H9 (cell line): ENCODE data around the gene NOA1. TPM values are rescaled to one million over a fixed set of nuclear protein-coding genes. Genes with fewer than 3 reads are reported as not detected.

ENCODE experiments used
- DNase-seq: peaks from one replicate; pipeline ENCODE4 v3.0.0-alpha.2; 2017
- H2AFZ ChIP-seq: one replicate; pipeline ENCODE4 v1.6.1; 2013; ENCODE audit warnings: mild to moderate bottlenecking, low read length, control low read depth, moderate library complexity
- H2AK5ac ChIP-seq: 2 replicates; pipeline ENCODE4 v1.6.1; 2013; ENCODE audit warnings: low read length, control low read depth, mixed read lengths; ENCODE audit not compliant: insufficient read length
- H2BK120ac ChIP-seq: one replicate; pipeline ENCODE4 v1.6.1; 2013; ENCODE audit warnings: low read depth, mild to moderate bottlenecking, low read length, control low read depth, inconsistent platforms; ENCODE audit not compliant: poor library complexity, severe bottlenecking
- H2BK12ac ChIP-seq: 2 replicates; pipeline ENCODE4 v1.6.1; 2013; ENCODE audit warnings: low read length, control low read depth, mixed read lengths, low read depth; ENCODE audit not compliant: insufficient read length
- H2BK15ac ChIP-seq: 2 replicates; pipeline ENCODE4 v1.6.1; 2013; ENCODE audit warnings: low read depth, low read length, control low read depth
- H2BK20ac ChIP-seq: one replicate; pipeline ENCODE4 v1.6.1; 2013; ENCODE audit warnings: low read depth, mild to moderate bottlenecking, low read length, control low read depth, inconsistent platforms; ENCODE audit not compliant: poor library complexity, severe bottlenecking
- H2BK5ac ChIP-seq: 2 replicates; pipeline ENCODE4 v1.6.1; 2013; ENCODE audit warnings: low read length, control low read depth, mixed read lengths; ENCODE audit not compliant: insufficient read length
- H3K14ac ChIP-seq: 2 replicates; pipeline ENCODE4 v1.6.1; 2013; ENCODE audit warnings: low read length, control low read depth; ENCODE audit not compliant: insufficient read depth
- H3K18ac ChIP-seq: 2 replicates; pipeline ENCODE4 v1.6.1; 2013; ENCODE audit warnings: low read depth, mild to moderate bottlenecking, mixed read lengths, low read length, control low read depth; ENCODE audit not compliant: insufficient read length
- H3K23ac ChIP-seq: 2 replicates; pipeline ENCODE4 v1.6.1; 2013; ENCODE audit warnings: low read length, control low read depth, mixed read lengths, low read depth; ENCODE audit not compliant: insufficient read length
- H3K23me2 ChIP-seq: 2 replicates; pipeline ENCODE4 v1.6.1; 2013; ENCODE audit warnings: low read depth, mild to moderate bottlenecking, mixed read lengths, low read length, control low read depth; ENCODE audit not compliant: insufficient read length, poor library complexity, severe bottlenecking
- H3K27ac ChIP-seq: 2 replicates; pipeline ENCODE4 v1.5.1; 2013; ENCODE audit warnings: low read length, control low read depth, mixed read lengths, low read depth; ENCODE audit not compliant: insufficient read length
- H3K27me3 ChIP-seq: 2 replicates; pipeline ENCODE4 v1.6.1; 2013; ENCODE audit warnings: low read length, control low read depth, inconsistent platforms; ENCODE audit not compliant: insufficient read depth
- H3K4ac ChIP-seq: 2 replicates; pipeline ENCODE4 v1.6.1; 2013; ENCODE audit warnings: low read depth, mild to moderate bottlenecking, control low read depth, inconsistent platforms, low read length, moderate library complexity
- H3K4me1 ChIP-seq: 2 replicates; pipeline ENCODE4 v1.6.1; 2013; ENCODE audit warnings: low read length, control low read depth, inconsistent platforms; ENCODE audit not compliant: insufficient read depth
- H3K4me2 ChIP-seq: 2 replicates; pipeline ENCODE4 v1.6.1; 2013; ENCODE audit warnings: low read length, control low read depth, mixed read lengths; ENCODE audit not compliant: insufficient read length, insufficient read depth
- H3K56ac ChIP-seq: 2 replicates; pipeline ENCODE4 v1.6.1; 2013; ENCODE audit warnings: low read depth, mild to moderate bottlenecking, mixed read lengths, low read length, control low read depth; ENCODE audit not compliant: insufficient read length
- H3K79me1 ChIP-seq: 2 replicates; pipeline ENCODE4 v1.6.1; 2013; ENCODE audit warnings: low read depth, mild to moderate bottlenecking, moderate library complexity, low read length, control low read depth, inconsistent platforms; ENCODE audit not compliant: insufficient read depth, poor library complexity, severe bottlenecking
- H3K79me2 ChIP-seq: 2 replicates; pipeline ENCODE4 v1.6.1; 2013; ENCODE audit warnings: low read length, control low read depth, inconsistent platforms; ENCODE audit not compliant: insufficient read depth
- H3K9ac ChIP-seq: 2 replicates; pipeline ENCODE4 v1.6.1; 2013; ENCODE audit warnings: low read length, control low read depth, mixed read lengths; ENCODE audit not compliant: insufficient read length; ENCODE audit errors: extremely low read depth
- H3K9me3 ChIP-seq: one replicate; pipeline ENCODE4 v1.6.1; 2013; ENCODE audit warnings: low read depth, low read length, inconsistent platforms; ENCODE audit not compliant: control insufficient read depth
- H3T11ph ChIP-seq: one replicate; pipeline ENCODE4 v1.6.1; 2013; ENCODE audit warnings: mild to moderate bottlenecking, low read length, control low read depth, inconsistent platforms
- H4K20me1 ChIP-seq: one replicate; pipeline ENCODE4 v1.6.1; 2013; ENCODE audit not compliant: control insufficient read depth, insufficient read length, insufficient read depth
- H4K5ac ChIP-seq: 2 replicates; pipeline ENCODE4 v1.6.1; 2013; ENCODE audit warnings: low read depth, mild to moderate bottlenecking, mixed read lengths, low read length, control low read depth; ENCODE audit not compliant: insufficient read length
- H4K8ac ChIP-seq: replicated peaks from 2 replicates; pipeline ENCODE4 v1.6.1; 2013; ENCODE audit warnings: low read length, control low read depth, mixed read lengths, low read depth; ENCODE audit not compliant: insufficient read length
- H4K91ac ChIP-seq: 2 replicates; pipeline ENCODE4 v1.6.1; 2013; ENCODE audit warnings: low read depth, mild to moderate bottlenecking, moderate library complexity, mixed read lengths, low read length, control low read depth; ENCODE audit not compliant: insufficient read length
- H3K27ac Mint-ChIP-seq, 3 experiments: 2 replicates in 2 of 3; 3 replicates in 1 of 3; pipeline ENCODE4 v1.8.0; 2020 to 2021; ENCODE audit warnings: mixed read lengths in 3 of 3, mild to moderate bottlenecking in 1 of 3, moderate library complexity in 1 of 3
- H3K27me3 Mint-ChIP-seq: 2 replicates; pipeline ENCODE4 v1.8.0; 2021; ENCODE audit warnings: low read depth, mild to moderate bottlenecking, moderate library complexity, mixed read lengths
- H3K36me3 Mint-ChIP-seq, 3 experiments: 2 replicates in 2 of 3; 3 replicates in 1 of 3; pipeline ENCODE4 v1.8.0; 2020 to 2021; ENCODE audit warnings: low read depth in 3 of 3, mixed read lengths in 3 of 3; ENCODE audit not compliant: insufficient read depth in 1 of 3
- H3K4me1 Mint-ChIP-seq, 2 experiments: 2 replicates each; pipeline ENCODE4 v1.8.0; 2020; ENCODE audit warnings: mixed read lengths in 2 of 2
- H3K4me3 Mint-ChIP-seq, 2 experiments: 2 replicates in 1 of 2; 3 replicates in 1 of 2; pipeline ENCODE4 v1.8.0; 2020 to 2021; ENCODE audit warnings: mild to moderate bottlenecking in 2 of 2, mixed read lengths in 2 of 2, moderate library complexity in 1 of 2
- H3K9me3 Mint-ChIP-seq, 2 experiments: 2 replicates in 1 of 2; 3 replicates in 1 of 2; pipeline ENCODE4 v1.8.0; 2020; ENCODE audit warnings: mild to moderate bottlenecking in 2 of 2, mixed read lengths in 2 of 2, moderate library complexity in 1 of 2
- CTCF ChIP-seq: fragments of 200-600 bp; sonication (generic); conservative IDR thresholded peaks from 3 replicates; pipeline ENCODE4 v1.8.0; 2021; ENCODE audit warnings: antibody characterized with exemption, mild to moderate bottlenecking
- WGBS: extraction: QIAGEN DNeasy Blood & Tissue Kit; methylation state at CpG from one replicate; pipeline ENCODE4 v1.1.7; 2013; ENCODE audit warnings: missing lambda C conversion rate, low lambda C conversion rate, mixed read lengths; ENCODE audit not compliant: insufficient read length; ENCODE audit errors: extremely low coverage; 5-methylcytosine and 5-hydroxymethylcytosine counted together
- total RNA-seq: library from RNA; stranded (reverse); gene quantifications from 2 replicates; pipeline ENCODE4 v1.2.1, GENCODE V29; 2021

Gene NOA1
- total RNA-seq, 1 experiment from 2014 or later: 22.8 TPM

GRCh38 chr4:56979421-56980072 is 2.1 kb upstream of the NOA1 start:
- H4K20me1 ChIP-seq: no peaks in the 10 kb centered on the region
- H3K23me2 ChIP-seq: peaks cover 11% of the 10 kb centered on the region
- no peak overlapping the region for H2AK5ac ChIP-seq
- peaks cover 4 to 12% (median 7%) of the 10 kb centered on the region in 3 experiments; a peak in 5 of 7 replicates for H3K36me3 Mint-ChIP-seq
- H3K27ac ChIP-seq: no peak overlapping the region
- peak overlapping the region; percentile 100 for H3K4me3 Mint-ChIP-seq
- no peaks in the 10 kb centered on the region for H3K27me3 ChIP-seq
- peaks cover 17 to 19% of the 10 kb centered on the region in 2 experiments for H3K4me1 Mint-ChIP-seq
- no peak overlapping the region for H4K8ac ChIP-seq
- H3K4ac ChIP-seq: no peak overlapping the region
- no peak overlapping the region for H4K91ac ChIP-seq
- peak overlapping the region; percentile 93 for H3K9ac ChIP-seq
- no peak overlapping the region for H2BK120ac ChIP-seq
- H3K23ac ChIP-seq: no peak overlapping the region
- H3K9me3 ChIP-seq: no peaks in the 10 kb centered on the region
- no peaks in the 10 kb centered on the region; a peak in 2 of 5 replicates for H3K9me3 Mint-ChIP-seq
- peak overlapping the region; percentile 92 for H3K4me2 ChIP-seq
- H2BK15ac ChIP-seq: no peak overlapping the region
- H3T11ph ChIP-seq: no peak overlapping the region
- H2BK5ac ChIP-seq: no peak overlapping the region
- H3K79me1 ChIP-seq: no peaks in the 10 kb centered on the region
- no peak overlapping the region for H3K18ac ChIP-seq
- peak; percentile 32 for DNase-seq
- H3K56ac ChIP-seq: no peak overlapping the region
- no CpG with 5 or more reads among the region's 21 CpGs for WGBS
- no peaks in the 10 kb centered on the region; the same call in 1 of the 2 replicates for H3K4me1 ChIP-seq
- no peak overlapping the region for H2BK12ac ChIP-seq
- H3K14ac ChIP-seq: no peak overlapping the region
- H3K27ac Mint-ChIP-seq: peak overlapping the region; percentile 36 to 100 (median 83); a peak in 4 of 7 replicates
- peaks cover 48% of the 10 kb centered on the region; the same call in 1 of the 2 replicates for H3K79me2 ChIP-seq
- H2AFZ ChIP-seq: no peak overlapping the region
- H2BK20ac ChIP-seq: no peak overlapping the region
- no peaks in the 10 kb centered on the region for H3K27me3 Mint-ChIP-seq
- TF ChIP-seq CTCF: no peak
- no peak overlapping the region for H4K5ac ChIP-seq
